ENCODE results near the gene PTPRE.

DNA sequence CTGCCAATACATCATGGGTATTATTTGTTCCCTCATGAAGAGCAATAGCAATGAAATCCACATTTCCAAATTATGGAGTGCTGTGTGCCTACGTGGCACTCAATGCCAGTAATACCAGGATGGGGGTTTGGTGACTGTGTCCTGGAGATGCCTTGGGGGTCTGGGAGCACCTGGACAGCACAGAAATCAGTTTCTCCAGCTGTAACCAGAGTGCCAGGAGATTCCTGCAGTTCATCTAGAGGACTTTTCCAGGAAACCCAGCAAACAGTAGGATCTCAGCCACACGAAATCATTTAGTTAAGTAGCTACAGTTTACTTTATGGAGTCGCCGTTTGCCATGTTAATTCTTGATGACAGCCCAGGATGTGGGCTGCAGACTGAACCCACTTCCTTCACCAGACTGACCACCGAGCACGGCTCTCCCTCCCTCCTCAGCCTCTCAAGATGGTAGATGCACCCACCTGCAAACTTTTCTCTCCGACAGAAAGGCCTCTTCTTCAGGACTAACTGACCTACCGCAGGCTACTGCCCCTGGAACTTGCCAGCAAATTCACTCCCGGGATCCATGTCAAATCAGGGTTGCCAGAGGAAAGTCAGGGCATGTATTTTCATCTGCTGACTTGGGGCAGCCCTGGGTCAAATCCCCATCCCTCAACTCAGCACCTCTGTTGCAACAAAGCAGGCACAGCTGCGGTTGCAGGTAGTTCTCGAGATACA is 189.0 kb downstream of the PTPRE start:
- 0 out of 2 replicates have a peak, but pooled peaks have one; percentile 33 for TF ChIP-seq POLR2AphosphoS5 (IDR thresholded peaks at IDR 0.05; ENCODE audit: low read depth, low read length)
- no peak; the same call in none of the 2 replicates for TF ChIP-seq POLR2A (IDR thresholded peaks at IDR 0.05; ENCODE audit: low read depth, low read length)
